ENCODE results near the gene ST3GAL3. TPM values are rescaled to one million over a fixed set of nuclear protein-coding genes. Genes with fewer than 3 reads are reported as not detected.

The ST3GAL3 gene
- total and polyA plus RNA-seq, 2 of the 13 experiments (the other 11 are each of a cell fraction or from before 2014, with no cell fraction given): 5.1 to 8.1 TPM

DNA sequence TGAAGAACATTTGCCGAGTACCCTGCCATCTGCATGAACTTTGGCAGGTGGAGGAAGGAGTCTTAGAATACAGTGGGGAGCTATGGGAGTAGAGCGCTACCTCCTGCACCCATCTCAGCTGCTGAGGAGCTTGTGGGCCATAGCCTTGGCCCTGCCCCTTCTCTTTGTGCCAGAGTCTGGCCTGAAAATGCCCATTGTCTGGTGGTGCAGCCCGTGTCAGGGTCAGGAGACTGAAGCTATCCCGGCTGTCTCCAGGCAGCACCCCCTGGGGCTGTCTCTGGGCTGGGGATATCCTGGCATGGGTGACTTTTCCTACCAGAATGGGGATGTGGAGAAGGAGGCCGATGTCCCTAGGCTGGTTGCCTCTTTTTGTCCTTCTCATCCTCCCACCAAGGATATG is 246.7 kb downstream of the ST3GAL3 start:
- ChIA-PET CTCF (ENCODE audit: low intra/inter-chr PET ratio, low total read pairs) (no interaction called here), POLR2A (interaction anchor here (1.0 kb wide), 1 partner anchor 21 kb away, joined by 3 read pairs; the partner anchor contains the start of gene ATP6V0B)
- no peaks in the 10 kb centered on the region for H3K79me2 ChIP-seq (ENCODE audit: insufficient read depth, low read length)
- ATAC-seq (no peak), DNase-seq (ENCODE audit: low spot score) (no peak), FAIRE-seq (no peak)
- no peak overlapping the region for H2AFZ ChIP-seq (ENCODE audit: low read length)
- TF ChIP-seq, protein P1, sequence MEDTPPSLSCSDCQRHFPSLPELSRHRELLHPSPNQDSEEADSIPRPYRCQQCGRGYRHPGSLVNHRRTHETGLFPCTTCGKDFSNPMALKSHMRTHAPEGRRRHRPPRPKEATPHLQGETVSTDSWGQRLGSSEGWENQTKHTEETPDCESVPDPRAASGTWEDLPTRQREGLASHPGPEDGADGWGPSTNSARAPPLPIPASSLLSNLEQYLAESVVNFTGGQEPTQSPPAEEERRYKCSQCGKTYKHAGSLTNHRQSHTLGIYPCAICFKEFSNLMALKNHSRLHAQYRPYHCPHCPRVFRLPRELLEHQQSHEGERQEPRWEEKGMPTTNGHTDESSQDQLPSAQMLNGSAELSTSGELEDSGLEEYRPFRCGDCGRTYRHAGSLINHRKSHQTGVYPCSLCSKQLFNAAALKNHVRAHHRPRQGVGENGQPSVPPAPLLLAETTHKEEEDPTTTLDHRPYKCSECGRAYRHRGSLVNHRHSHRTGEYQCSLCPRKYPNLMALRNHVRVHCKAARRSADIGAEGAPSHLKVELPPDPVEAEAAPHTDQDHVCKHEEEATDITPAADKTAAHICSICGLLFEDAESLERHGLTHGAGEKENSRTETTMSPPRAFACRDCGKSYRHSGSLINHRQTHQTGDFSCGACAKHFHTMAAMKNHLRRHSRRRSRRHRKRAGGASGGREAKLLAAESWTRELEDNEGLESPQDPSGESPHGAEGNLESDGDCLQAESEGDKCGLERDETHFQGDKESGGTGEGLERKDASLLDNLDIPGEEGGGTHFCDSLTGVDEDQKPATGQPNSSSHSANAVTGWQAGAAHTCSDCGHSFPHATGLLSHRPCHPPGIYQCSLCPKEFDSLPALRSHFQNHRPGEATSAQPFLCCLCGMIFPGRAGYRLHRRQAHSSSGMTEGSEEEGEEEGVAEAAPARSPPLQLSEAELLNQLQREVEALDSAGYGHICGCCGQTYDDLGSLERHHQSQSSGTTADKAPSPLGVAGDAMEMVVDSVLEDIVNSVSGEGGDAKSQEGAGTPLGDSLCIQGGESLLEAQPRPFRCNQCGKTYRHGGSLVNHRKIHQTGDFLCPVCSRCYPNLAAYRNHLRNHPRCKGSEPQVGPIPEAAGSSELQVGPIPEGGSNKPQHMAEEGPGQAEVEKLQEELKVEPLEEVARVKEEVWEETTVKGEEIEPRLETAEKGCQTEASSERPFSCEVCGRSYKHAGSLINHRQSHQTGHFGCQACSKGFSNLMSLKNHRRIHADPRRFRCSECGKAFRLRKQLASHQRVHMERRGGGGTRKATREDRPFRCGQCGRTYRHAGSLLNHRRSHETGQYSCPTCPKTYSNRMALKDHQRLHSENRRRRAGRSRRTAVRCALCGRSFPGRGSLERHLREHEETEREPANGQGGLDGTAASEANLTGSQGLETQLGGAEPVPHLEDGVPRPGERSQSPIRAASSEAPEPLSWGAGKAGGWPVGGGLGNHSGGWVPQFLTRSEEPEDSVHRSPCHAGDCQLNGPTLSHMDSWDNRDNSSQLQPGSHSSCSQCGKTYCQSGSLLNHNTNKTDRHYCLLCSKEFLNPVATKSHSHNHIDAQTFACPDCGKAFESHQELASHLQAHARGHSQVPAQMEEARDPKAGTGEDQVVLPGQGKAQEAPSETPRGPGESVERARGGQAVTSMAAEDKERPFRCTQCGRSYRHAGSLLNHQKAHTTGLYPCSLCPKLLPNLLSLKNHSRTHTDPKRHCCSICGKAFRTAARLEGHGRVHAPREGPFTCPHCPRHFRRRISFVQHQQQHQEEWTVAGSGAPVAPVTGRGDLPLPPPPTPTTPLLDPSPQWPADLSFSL (CRISPR knock-in tag; IDR thresholded peaks at IDR 0.05): no peak
- TF ChIP-seq MED8 (CRISPR knock-in tag; IDR thresholded peaks at IDR 0.05; ENCODE audit: insufficient replicate concordance): no peak
- TF ChIP-seq CBX5 (CRISPR knock-in tag; IDR thresholded peaks at IDR 0.05; ENCODE audit: borderline replicate concordance): no peak
- TF ChIP-seq, protein P2, sequence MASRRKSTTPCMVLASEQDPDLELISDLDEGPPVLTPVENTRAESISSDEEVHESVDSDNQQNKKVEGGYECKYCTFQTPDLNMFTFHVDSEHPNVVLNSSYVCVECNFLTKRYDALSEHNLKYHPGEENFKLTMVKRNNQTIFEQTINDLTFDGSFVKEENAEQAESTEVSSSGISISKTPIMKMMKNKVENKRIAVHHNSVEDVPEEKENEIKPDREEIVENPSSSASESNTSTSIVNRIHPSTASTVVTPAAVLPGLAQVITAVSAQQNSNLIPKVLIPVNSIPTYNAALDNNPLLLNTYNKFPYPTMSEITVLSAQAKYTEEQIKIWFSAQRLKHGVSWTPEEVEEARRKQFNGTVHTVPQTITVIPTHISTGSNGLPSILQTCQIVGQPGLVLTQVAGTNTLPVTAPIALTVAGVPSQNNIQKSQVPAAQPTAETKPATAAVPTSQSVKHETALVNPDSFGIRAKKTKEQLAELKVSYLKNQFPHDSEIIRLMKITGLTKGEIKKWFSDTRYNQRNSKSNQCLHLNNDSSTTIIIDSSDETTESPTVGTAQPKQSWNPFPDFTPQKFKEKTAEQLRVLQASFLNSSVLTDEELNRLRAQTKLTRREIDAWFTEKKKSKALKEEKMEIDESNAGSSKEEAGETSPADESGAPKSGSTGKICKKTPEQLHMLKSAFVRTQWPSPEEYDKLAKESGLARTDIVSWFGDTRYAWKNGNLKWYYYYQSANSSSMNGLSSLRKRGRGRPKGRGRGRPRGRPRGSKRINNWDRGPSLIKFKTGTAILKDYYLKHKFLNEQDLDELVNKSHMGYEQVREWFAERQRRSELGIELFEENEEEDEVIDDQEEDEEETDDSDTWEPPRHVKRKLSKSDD (CRISPR knock-in tag; IDR thresholded peaks at IDR 0.05; ENCODE audit: low read depth): no peak
- TF ChIP-seq TAF15 (IDR thresholded peaks at IDR 0.05; ENCODE audit: low read depth, low read length, poor library complexity, severe bottlenecking): no peak
- TF ChIP-seq IKZF1 (IDR thresholded peaks at IDR 0.05): no peak
- no peak for TF ChIP-seq SYNCRIP (IDR thresholded peaks at IDR 0.05; ENCODE audit: insufficient read depth, low read depth, low read length)
- no peaks in the 10 kb centered on the region for H3K9me3 ChIP-seq (ENCODE audit: low read length)
- in situ Hi-C loops (cut with HindIII; ENCODE audit: extremely low pct_ligation_motif_present, low pct_unique_long_range_greater_than_20kb) (no loop called here), intact Hi-C loops (cut with micrococcal nuclease; ENCODE audit: unreplicated experiment) (no loop called here)
- peaks cover 0 to 21% of the 10 kb centered on the region in 2 experiments; a peak in 3 of 5 replicates for H3K36me3 ChIP-seq (replicated peaks in 1 of 2; ENCODE audit: control insufficient read depth in 1 of 2, insufficient read depth in 2 of 2, low read length in 2 of 2)
- H3K27ac ChIP-seq (ENCODE audit: extremely low read length, insufficient read depth, low read length): no peak overlapping the region
- no peaks in the 10 kb centered on the region for H3K4me1 ChIP-seq (ENCODE audit: insufficient read depth, low read length)
- H4K20me1 ChIP-seq (ENCODE audit: insufficient read depth, low read length): no peaks in the 10 kb centered on the region
- H3K4me2 ChIP-seq (ENCODE audit: low read depth, low read length): no peak overlapping the region
- no peaks in the 10 kb centered on the region for H3K27me3 ChIP-seq (ENCODE audit: control insufficient read depth in 1 of 2, insufficient read depth in 2 of 2, low read length in 2 of 2)
- H3K9ac ChIP-seq (ENCODE audit: insufficient read depth, low read depth, low read length): no peak overlapping the region
- H3K4me3 ChIP-seq (replicated peaks in 1 of 3; ENCODE audit: insufficient read depth in 1 of 3, low read depth in 2 of 3, low read length in 3 of 3): no peak overlapping the region
- WGBS (ENCODE audit: low lambda C conversion rate): 95% methylated on average over 2 of the region's 5 CpGs
- BruUV-seq (replicated peaks): no TSS peak

Measured in HepG2 (cell line).